Measurements from ENCODE around the gene P4HB.

Gene P4HB

GRCh38 chr17:81898029-81898866 lies 37.9 kb upstream of the P4HB start:
- DNase-seq (ENCODE audit: low read depth in 2 of 2), result peak; percentile 66

GRCh38 chr17:81895400-81895799 lies 35.1 kb upstream of the P4HB start:
- no peak for DNase-seq (ENCODE audit: low read depth in 2 of 2)

GRCh38 chr17:81891303-81891552 lies 30.9 kb upstream of the P4HB start:
- DNase-seq (ENCODE audit: low read depth in 2 of 2), result no peak

GRCh38 chr17:81890447-81891302 lies 30.3 kb upstream of the P4HB start:
- no peak for DNase-seq (ENCODE audit: low read depth in 2 of 2)

GRCh38 chr17:81889602-81890001 lies 29.3 kb upstream of the P4HB start:
- DNase-seq (ENCODE audit: low read depth in 2 of 2), result no peak

GRCh38 chr17:81888988-81889595 lies 28.8 kb upstream of the P4HB start:
- DNase-seq (ENCODE audit: low read depth in 2 of 2), result no peak

- DNase-seq (ENCODE audit: low read depth in 2 of 2), result no peak
Observed at GRCh38 chr17:81888105-81888987, 28.0 kb upstream of the P4HB start.

GRCh38 chr17:81885869-81886548 lies 25.7 kb upstream of the P4HB start:
- no peak for DNase-seq (ENCODE audit: low read depth in 2 of 2)

GRCh38 chr17:81885454-81885853 lies 25.1 kb upstream of the P4HB start:
- DNase-seq (ENCODE audit: low read depth in 2 of 2), result no peak

GRCh38 chr17:81884968-81885367 lies 24.6 kb upstream of the P4HB start:
- no peak for DNase-seq (ENCODE audit: low read depth in 2 of 2)

GRCh38 chr17:81884520-81884919 lies 24.2 kb upstream of the P4HB start:
- no peak for DNase-seq (ENCODE audit: low read depth in 2 of 2)

- no peak for DNase-seq (ENCODE audit: low read depth in 2 of 2)
Observed at GRCh38 chr17:81879121-81879520, 18.8 kb upstream of the P4HB start.

- no peak for DNase-seq (ENCODE audit: low read depth in 2 of 2)
Observed at GRCh38 chr17:81878294-81878693, 18.0 kb upstream of the P4HB start.

GRCh38 chr17:81877569-81877968 lies 17.2 kb upstream of the P4HB start:
- DNase-seq (ENCODE audit: low read depth in 2 of 2), result no peak

- DNase-seq (ENCODE audit: low read depth in 2 of 2), result peak; percentile 71 to 75
Observed at GRCh38 chr17:81871387-81872230, 11.3 kb upstream of the P4HB start.

GRCh38 chr17:81870981-81871386 lies 10.6 kb upstream of the P4HB start, which contains the start of gene ARHGDIA:
TSS of gene ARHGDIA (minus strand) at chr17:81871337. CDS start at chr17:81869930, 1,407 bp downstream.
- DNase-seq (ENCODE audit: low read depth in 2 of 2), result no peak

GRCh38 chr17:81870131-81870980 lies 10.0 kb upstream of the P4HB start:
- no peak for DNase-seq (ENCODE audit: low read depth in 2 of 2)

- DNase-seq (ENCODE audit: low read depth in 2 of 2), result no peak
Observed at GRCh38 chr17:81869221-81870130, 9.1 kb upstream of the P4HB start.

Data from fibroblast of skin of left quadriceps (primary cell).